ENCODE measurements around the gene ARFGEF3.
"Not testable (repeated sequence)": the region's sequence is repeated elsewhere in the genome, so short reads cannot be mapped to it uniquely, and the experiment has no call there.

Gene ARFGEF3, protein sequence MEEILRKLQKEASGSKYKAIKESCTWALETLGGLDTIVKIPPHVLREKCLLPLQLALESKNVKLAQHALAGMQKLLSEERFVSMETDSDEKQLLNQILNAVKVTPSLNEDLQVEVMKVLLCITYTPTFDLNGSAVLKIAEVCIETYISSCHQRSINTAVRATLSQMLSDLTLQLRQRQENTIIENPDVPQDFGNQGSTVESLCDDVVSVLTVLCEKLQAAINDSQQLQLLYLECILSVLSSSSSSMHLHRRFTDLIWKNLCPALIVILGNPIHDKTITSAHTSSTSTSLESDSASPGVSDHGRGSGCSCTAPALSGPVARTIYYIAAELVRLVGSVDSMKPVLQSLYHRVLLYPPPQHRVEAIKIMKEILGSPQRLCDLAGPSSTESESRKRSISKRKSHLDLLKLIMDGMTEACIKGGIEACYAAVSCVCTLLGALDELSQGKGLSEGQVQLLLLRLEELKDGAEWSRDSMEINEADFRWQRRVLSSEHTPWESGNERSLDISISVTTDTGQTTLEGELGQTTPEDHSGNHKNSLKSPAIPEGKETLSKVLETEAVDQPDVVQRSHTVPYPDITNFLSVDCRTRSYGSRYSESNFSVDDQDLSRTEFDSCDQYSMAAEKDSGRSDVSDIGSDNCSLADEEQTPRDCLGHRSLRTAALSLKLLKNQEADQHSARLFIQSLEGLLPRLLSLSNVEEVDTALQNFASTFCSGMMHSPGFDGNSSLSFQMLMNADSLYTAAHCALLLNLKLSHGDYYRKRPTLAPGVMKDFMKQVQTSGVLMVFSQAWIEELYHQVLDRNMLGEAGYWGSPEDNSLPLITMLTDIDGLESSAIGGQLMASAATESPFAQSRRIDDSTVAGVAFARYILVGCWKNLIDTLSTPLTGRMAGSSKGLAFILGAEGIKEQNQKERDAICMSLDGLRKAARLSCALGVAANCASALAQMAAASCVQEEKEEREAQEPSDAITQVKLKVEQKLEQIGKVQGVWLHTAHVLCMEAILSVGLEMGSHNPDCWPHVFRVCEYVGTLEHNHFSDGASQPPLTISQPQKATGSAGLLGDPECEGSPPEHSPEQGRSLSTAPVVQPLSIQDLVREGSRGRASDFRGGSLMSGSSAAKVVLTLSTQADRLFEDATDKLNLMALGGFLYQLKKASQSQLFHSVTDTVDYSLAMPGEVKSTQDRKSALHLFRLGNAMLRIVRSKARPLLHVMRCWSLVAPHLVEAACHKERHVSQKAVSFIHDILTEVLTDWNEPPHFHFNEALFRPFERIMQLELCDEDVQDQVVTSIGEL (N-terminal part only)

DNA sequence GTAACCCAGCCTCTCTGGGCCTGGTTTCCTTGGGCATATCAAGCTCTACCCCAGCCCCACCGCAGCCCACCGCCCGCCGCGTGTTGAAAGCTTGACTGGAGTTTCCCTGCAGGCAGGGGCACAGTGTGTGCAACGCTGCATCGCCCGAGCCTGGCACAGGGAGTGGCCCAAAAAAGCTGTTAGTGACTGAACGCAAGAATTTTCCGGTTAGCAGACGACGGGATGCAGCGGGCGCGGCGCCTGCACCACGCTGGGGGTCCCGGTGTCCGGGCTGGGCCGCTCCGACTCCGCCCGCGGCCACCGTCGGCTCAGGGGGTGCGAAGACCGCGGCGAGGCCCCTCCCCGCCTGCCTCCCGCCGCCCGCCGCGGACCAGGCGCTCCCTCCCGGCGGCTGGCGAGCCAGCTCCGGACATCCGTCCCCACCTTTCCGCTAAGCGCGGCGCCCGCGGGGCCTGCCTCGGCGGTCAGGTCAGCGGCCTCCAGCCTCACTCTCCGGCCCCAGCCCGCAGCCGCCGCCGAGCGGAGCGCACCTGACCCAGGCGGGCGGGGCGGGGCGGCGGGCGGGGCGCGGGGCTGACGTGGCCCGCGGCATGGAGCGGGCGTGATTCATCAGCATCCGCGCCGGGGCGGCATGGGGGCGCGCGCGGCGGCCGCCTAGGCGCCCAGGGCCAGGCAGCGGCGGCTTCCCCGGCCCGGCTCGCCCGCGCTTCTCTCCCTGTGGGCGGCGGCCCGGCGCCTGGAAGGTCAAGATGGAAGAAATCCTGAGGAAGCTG lies at the start of gene ARFGEF3:
ARFGEF3 (plus strand) TSS at position 602 of the 773 bp plus-strand sequence; CDS start at position 750, 148 bp downstream.
- H3K9me3 Mint-ChIP-seq, result no peaks in the 10 kb centered on the region
- DNase-seq, result peak; percentile 44 to 61
- peak; percentile 94 for ATAC-seq
- H3K27ac Mint-ChIP-seq, result peak within 1 kb of the TSS in 1 of 2 donors; percentile 13
- H3K4me1 Mint-ChIP-seq, result peaks cover 15% of the 10 kb centered on the region
- peaks cover 74% of the 10 kb centered on the region for H3K27me3 Mint-ChIP-seq
- peak within 1 kb of the TSS; percentile 74 to 77 for H3K4me3 Mint-ChIP-seq

DNA sequence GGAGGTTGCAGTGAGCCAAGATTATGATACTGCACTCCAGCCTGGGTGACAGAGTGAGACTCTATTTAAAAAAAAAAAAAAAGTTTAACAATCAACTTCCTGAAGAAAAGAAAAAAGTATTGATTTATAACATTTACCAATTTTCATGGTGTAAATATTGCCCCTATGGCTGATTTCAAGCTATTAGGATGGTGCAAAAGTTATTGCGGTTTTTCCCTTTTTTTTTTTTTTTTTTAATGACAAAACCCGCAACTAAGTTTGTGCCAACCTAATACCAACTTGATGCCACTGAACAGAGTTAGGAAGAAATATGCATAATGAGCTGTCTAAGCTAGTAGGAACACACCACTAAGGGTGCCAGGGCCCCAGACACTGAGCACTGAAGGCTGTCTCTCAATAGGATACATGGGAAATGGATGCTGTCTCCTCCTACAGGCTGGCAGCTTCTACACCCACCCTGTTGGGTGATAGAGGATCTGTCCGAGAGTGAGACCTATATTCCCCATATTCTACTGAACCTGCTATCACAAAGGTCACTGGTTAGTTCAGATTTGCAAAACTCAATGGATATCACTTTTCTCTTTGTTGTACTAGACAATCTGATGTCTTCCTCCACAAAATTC lies 48.0 kb upstream of the ARFGEF3 start:
- H3K27me3 Mint-ChIP-seq, result peaks cover 27% of the 10 kb centered on the region
- no peak overlapping the region for H3K27ac Mint-ChIP-seq
- no peak overlapping the region for H3K4me3 Mint-ChIP-seq
- H3K9me3 Mint-ChIP-seq, result no peaks in the 10 kb centered on the region
- ATAC-seq (no peak), DNase-seq (no peak)
- peaks cover 12% of the 10 kb centered on the region for H3K4me1 Mint-ChIP-seq

DNA sequence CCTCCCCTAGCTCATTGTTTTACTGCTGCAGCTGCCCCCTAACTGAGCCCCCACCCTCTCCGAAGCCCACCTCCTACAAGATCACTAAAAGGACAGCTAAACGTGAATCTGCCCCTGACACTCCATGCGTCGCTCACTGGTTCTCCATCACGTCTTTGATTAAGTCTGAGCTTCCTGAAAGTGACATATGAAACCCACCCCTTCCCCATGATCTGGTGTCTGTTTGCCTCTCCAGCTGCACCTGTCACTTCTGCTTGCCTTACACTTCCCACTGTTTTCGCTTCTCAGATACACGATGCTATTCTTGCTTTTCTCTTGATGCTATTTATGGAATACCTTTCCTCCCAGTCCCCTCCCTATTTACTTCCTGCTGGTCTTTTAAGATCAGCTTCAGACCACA lies 46.5 kb upstream of the ARFGEF3 start:
- no peaks in the 10 kb centered on the region for H3K9me3 Mint-ChIP-seq
- ATAC-seq (no peak), DNase-seq (no peak)
- peaks cover 7% of the 10 kb centered on the region for H3K4me1 Mint-ChIP-seq
- peaks cover 21% of the 10 kb centered on the region for H3K27me3 Mint-ChIP-seq
- no peak overlapping the region for H3K4me3 Mint-ChIP-seq
- no peak overlapping the region for H3K27ac Mint-ChIP-seq

DNA sequence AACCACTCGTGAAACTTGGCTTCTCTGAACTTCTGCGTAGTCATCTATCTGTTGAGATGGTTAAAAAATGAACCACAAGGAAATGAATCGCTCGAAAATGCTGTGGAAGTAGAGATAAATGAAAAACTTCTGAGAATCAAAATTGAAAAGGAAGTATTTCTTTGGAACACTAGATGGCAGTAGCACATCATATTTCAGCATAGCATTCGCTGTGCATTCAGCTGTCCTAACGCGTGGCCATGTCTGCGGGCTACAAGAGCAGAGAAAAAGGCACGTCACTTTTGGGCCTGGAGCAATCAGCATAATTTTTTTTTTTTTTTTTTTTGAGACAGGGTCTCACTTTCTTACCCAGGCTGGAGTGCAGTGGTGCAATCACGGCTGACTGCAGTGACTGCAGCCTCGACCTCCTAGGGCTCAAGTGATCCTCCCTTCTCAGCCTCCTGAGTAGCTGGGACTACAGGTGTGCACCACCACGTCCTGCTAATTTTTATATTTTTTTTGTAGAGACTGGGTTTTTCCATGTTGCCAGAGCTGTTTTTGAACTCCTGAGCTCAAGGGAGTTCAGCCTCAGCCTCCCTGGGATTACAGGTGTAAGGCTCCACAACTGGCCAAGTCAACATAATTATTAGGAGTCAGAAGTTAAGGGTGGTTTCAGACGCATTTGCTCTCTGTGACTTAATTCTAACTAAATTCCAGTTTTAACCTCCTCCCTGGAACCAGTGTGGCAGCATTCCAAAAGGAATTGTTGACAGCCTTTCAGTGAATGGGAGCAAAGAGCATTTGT lies 45.7 kb upstream of the ARFGEF3 start:
- peak; percentile 92 for ATAC-seq

GRCh38 chr6:138116661-138116999 lies 45.1 kb upstream of the ARFGEF3 start:
- Mint-ChIP-seq H3K4me3 (no peak overlapping the region), H3K4me1 (peaks cover 7% of the 10 kb centered on the region), H3K27ac (no peak overlapping the region), H3K9me3 (no peaks in the 10 kb centered on the region), H3K27me3 (peaks cover 23% of the 10 kb centered on the region)
- DNase-seq (no peak), ATAC-seq (no peak)

More for the DNA sequence above, 45.7 kb upstream of the ARFGEF3 start:
- Mint-ChIP-seq H3K4me1 (peaks cover 7% of the 10 kb centered on the region), H3K9me3 (no peaks in the 10 kb centered on the region), H3K27ac (no peak overlapping the region), H3K27me3 (peaks cover 21% of the 10 kb centered on the region), H3K4me3 (no peak overlapping the region)
- DNase-seq, result peak; percentile 37 to 41

DNA sequence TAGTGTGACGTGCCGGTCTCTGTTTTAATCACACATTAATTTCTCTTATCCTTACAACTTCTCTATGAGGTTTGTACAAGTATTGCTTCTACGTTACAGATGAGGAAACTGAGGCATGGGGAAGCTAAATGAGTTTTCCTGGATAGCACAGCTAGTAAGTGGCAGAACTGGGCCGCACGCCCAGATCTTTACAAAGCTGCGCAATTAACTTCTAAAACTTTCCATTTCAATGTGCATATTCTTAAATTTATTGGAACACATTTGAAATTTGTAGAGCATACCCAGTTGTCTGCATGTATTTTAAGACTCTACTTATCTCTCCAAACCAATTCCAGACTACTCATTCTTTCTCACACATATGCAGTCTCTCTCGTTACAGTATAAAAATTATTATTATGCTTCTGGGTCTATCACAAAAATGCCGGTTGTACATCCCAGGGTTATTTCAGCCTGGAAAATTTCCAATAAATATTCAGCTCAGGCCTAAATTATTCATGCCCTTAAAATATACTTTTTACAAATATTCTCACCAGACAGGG lies 44.3 kb upstream of the ARFGEF3 start:
- ATAC-seq (no peak), DNase-seq (no peak)
- Mint-ChIP-seq H3K9me3 (no peaks in the 10 kb centered on the region), H3K4me3 (no peak overlapping the region), H3K4me1 (peaks cover 7% of the 10 kb centered on the region), H3K27me3 (peaks cover 29% of the 10 kb centered on the region), H3K27ac (no peak overlapping the region)

GRCh38 chr6:138119229-138119628 lies 42.5 kb upstream of the ARFGEF3 start:
- not testable (repeated sequence) for H3K4me3 Mint-ChIP-seq, DNase-seq, ATAC-seq, H3K4me1 Mint-ChIP-seq, H3K27ac Mint-ChIP-seq, H3K9me3 Mint-ChIP-seq
- peaks cover 33% of the 10 kb centered on the region for H3K27me3 Mint-ChIP-seq

- no peak for ATAC-seq
- peaks cover 26% of the 10 kb centered on the region for H3K27me3 Mint-ChIP-seq
- no peak overlapping the region for H3K27ac Mint-ChIP-seq
- H3K4me3 Mint-ChIP-seq, result no peak overlapping the region
- DNase-seq, result no peak
- H3K9me3 Mint-ChIP-seq, result no peaks in the 10 kb centered on the region
- H3K4me1 Mint-ChIP-seq, result peaks cover 7% of the 10 kb centered on the region
Measured at GRCh38 chr6:138119976-138120375, 41.8 kb upstream of the ARFGEF3 start.

GRCh38 chr6:138124096-138124495 lies 37.6 kb upstream of the ARFGEF3 start:
- DNase-seq (no peak), ATAC-seq (no peak)
- Mint-ChIP-seq H3K4me3 (no peak overlapping the region), H3K4me1 (no peaks in the 10 kb centered on the region), H3K27me3 (peaks cover 16% of the 10 kb centered on the region), H3K27ac (no peak overlapping the region), H3K9me3 (no peaks in the 10 kb centered on the region)

DNA sequence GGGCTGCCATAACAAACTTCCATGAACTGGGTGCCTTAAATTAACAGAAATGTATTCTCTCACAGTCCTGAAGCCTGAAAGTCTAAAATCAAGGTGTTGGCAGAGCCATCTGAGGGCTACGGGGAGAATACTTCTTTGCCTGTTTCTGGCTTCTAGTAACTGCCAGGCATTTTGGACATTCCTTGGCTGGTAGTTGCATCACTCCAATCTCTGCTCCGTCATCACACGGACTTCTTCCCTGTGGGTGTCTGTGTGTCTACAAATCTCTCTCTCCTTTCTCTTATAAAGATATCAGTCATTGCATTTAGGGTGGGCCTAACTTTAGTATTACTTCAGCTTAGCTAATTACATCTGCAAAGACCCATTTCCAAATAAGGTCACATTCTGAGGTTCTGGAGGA lies 33.6 kb upstream of the ARFGEF3 start:
- Mint-ChIP-seq H3K4me1 (no peaks in the 10 kb centered on the region), H3K27ac (no peak overlapping the region), H3K4me3 (no peak overlapping the region), H3K9me3 (no peaks in the 10 kb centered on the region), H3K27me3 (peaks cover 5% of the 10 kb centered on the region)
- DNase-seq, result no peak
- no peak for ATAC-seq

DNA sequence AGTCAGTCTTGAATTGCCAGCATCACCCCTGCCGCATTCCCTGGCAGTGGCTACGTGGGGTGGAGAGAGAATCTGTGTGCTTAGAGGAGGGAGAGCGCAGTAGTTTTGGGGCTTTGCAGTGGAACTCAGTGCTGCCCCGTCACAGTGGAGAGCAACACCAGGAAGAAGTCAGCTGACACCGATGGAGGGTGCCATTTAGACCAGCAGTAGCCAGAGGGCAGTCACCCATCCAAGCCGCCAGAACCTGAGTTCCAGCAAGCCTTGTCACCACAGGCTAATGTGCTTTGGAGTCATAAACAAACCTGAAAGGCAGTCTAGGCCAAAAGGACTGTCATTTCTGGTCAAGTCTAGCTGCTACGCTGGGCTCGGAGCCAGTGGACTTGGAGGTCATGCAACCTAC lies 32.5 kb upstream of the ARFGEF3 start:
- H3K4me1 Mint-ChIP-seq, result no peaks in the 10 kb centered on the region
- no peak overlapping the region for H3K4me3 Mint-ChIP-seq
- DNase-seq (no peak), ATAC-seq (no peak)
- no peaks in the 10 kb centered on the region for H3K9me3 Mint-ChIP-seq
- no peak overlapping the region for H3K27ac Mint-ChIP-seq
- no peaks in the 10 kb centered on the region for H3K27me3 Mint-ChIP-seq

DNA sequence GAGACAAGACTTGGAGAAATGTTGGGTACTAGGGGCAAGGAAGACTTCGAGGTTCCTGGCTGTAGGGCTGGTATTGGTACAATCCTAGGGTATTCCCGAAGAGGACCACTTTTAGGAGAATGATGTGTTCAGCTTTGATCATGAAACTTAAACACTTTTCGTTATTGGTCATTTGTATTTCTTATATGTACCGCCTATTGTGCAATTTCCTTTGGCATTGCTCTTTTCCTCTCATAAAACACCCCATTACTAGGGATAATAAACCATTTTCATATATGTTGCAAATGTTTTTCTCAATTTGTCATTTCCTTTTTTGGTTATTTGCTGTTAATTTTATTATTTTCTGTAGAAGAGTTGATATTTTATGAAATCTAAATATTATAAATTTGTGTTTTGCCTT lies 18.9 kb upstream of the ARFGEF3 start:
- no peak overlapping the region for H3K4me3 Mint-ChIP-seq
- peaks cover 60% of the 10 kb centered on the region for H3K27me3 Mint-ChIP-seq
- H3K4me1 Mint-ChIP-seq, result no peaks in the 10 kb centered on the region
- DNase-seq, result no peak
- ATAC-seq, result no peak
- H3K9me3 Mint-ChIP-seq, result peaks cover 6 to 8% of the 10 kb centered on the region in 2 donors
- H3K27ac Mint-ChIP-seq, result no peak overlapping the region

DNA sequence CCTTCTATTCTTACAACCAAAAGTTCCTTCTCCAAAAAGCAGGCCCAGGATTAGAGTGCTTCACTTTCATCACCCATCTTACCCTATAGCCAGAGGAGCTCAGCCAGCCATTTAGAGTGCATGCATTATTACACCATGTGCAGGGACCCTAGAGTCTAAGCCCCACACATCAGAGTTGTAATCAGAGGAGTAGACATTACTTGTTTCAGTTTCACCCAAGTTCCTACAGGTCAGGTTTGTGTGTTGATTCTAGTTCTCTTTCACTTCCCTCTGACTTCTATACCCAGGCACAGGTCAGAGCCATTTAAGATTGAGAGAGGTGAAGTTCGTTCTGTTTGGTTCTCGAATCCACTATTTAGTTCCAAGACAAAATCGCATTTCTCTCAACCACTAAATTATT lies 16.3 kb upstream of the ARFGEF3 start:
- Mint-ChIP-seq H3K27me3 (peaks cover 65% of the 10 kb centered on the region), H3K27ac (no peak overlapping the region)

DNA sequence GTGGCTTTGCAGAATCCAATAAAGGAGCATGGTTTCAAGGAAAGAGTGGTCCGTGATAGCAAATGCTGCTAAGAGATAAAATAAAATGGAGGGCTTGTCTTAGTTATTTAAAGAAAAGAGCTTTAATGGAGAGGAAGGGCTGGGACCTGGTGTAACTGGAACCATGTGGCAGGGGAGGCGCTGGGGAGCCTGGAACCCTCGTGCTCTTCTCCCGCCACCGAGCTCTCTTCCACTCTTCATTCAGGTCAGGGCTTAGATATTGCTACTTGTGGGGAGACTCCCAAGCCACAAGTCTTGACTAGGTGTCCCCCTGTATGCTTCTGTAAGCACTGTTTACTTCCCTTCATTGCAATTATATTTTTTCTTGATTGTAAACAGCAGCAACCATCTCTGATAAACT lies 15.2 kb upstream of the ARFGEF3 start:
- H3K4me1 Mint-ChIP-seq, result no peaks in the 10 kb centered on the region
- H3K4me3 Mint-ChIP-seq, result no peak overlapping the region
- peaks cover 6 to 8% of the 10 kb centered on the region in 2 donors for H3K9me3 Mint-ChIP-seq

More for the DNA sequence above, 16.3 kb upstream of the ARFGEF3 start:
- DNase-seq (no peak), ATAC-seq (no peak)
- H3K4me3 Mint-ChIP-seq, result no peak overlapping the region
- H3K4me1 Mint-ChIP-seq, result no peaks in the 10 kb centered on the region
- peaks cover 6 to 8% of the 10 kb centered on the region in 2 donors for H3K9me3 Mint-ChIP-seq

More for the DNA sequence above, 15.2 kb upstream of the ARFGEF3 start:
- Mint-ChIP-seq H3K27ac (no peak overlapping the region), H3K27me3 (peaks cover 69% of the 10 kb centered on the region)
- ATAC-seq, result no peak
- DNase-seq, result no peak
